Muscle layer of colon (tissue), 2 donors: ENCODE data around the gene HSD17B7.

ENCODE experiments used
- H3K27ac ChIP-seq: one replicate; pipeline ENCODE4 v1.7.0; 2013; ENCODE audit warnings: low read depth, mild to moderate bottlenecking, low read length, moderate library complexity
- H3K27me3 ChIP-seq, 2 donors: one replicate each; pipeline ENCODE4 v1.7.0; 2013; ENCODE audit warnings: low read length in 2 of 2, mild to moderate bottlenecking in 2 of 2; ENCODE audit not compliant: insufficient read depth in 2 of 2, control insufficient read depth in 1 of 2
- H3K36me3 ChIP-seq: one replicate; pipeline ENCODE4 v1.7.0; 2013; ENCODE audit warnings: mild to moderate bottlenecking, low read length; ENCODE audit not compliant: insufficient read depth
- H3K4me1 ChIP-seq: one replicate; pipeline ENCODE4 v1.7.0; 2013; ENCODE audit warnings: mild to moderate bottlenecking, low read length; ENCODE audit not compliant: insufficient read depth
- H3K4me3 ChIP-seq, 2 donors: one replicate each; pipeline ENCODE4 v1.7.0; 2013; ENCODE audit warnings: low read length in 2 of 2, low read depth in 1 of 2, mild to moderate bottlenecking in 1 of 2, moderate library complexity in 1 of 2
- H3K9ac ChIP-seq: one replicate; pipeline ENCODE4 v1.7.0; 2013; ENCODE audit warnings: low read length
- H3K9me3 ChIP-seq: one replicate; pipeline ENCODE4 v1.7.0; 2013; ENCODE audit warnings: mild to moderate bottlenecking, low read length
- donor health status: abdominal sarcoma.
- donor health status: Adenocarcinoma of cecum.

The HSD17B7 gene

GRCh38 chr1:162846256-162847212 lies 56.0 kb downstream of the HSD17B7 start:
- no peaks in the 10 kb centered on the region for H3K9me3 ChIP-seq
- H3K9ac ChIP-seq = no peak overlapping the region
- H3K4me3 ChIP-seq = no peak overlapping the region
- no peaks in the 10 kb centered on the region for H3K4me1 ChIP-seq
- no peaks in the 10 kb centered on the region for H3K27me3 ChIP-seq
- H3K36me3 ChIP-seq = no peaks in the 10 kb centered on the region
- H3K27ac ChIP-seq = no peak overlapping the region

GRCh38 chr1:162847839-162848453 lies 57.4 kb downstream of the HSD17B7 start:
- H3K4me1 ChIP-seq = no peaks in the 10 kb centered on the region
- no peaks in the 10 kb centered on the region for H3K36me3 ChIP-seq
- H3K9me3 ChIP-seq = no peaks in the 10 kb centered on the region
- H3K27me3 ChIP-seq = no peaks in the 10 kb centered on the region
- no peak overlapping the region for H3K27ac ChIP-seq
- H3K4me3 ChIP-seq = no peak overlapping the region
- no peak overlapping the region for H3K9ac ChIP-seq

GRCh38 chr1:162849711-162850110 lies 59.2 kb downstream of the HSD17B7 start:
- Histone ChIP-seq H3K9ac (no peak overlapping the region), H3K4me3 (no peak overlapping the region), H3K27me3 (no peaks in the 10 kb centered on the region), H3K4me1 (no peaks in the 10 kb centered on the region), H3K27ac (no peak overlapping the region), H3K9me3 (no peaks in the 10 kb centered on the region), H3K36me3 (no peaks in the 10 kb centered on the region)

GRCh38 chr1:162851341-162851740 lies 60.8 kb downstream of the HSD17B7 start:
- H3K9me3 ChIP-seq = no peaks in the 10 kb centered on the region
- H3K36me3 ChIP-seq = no peaks in the 10 kb centered on the region
- H3K27me3 ChIP-seq = no peaks in the 10 kb centered on the region
- H3K27ac ChIP-seq = no peak overlapping the region
- no peaks in the 10 kb centered on the region for H3K4me1 ChIP-seq
- H3K9ac ChIP-seq = no peak overlapping the region
- H3K4me3 ChIP-seq = no peak overlapping the region

DNA sequence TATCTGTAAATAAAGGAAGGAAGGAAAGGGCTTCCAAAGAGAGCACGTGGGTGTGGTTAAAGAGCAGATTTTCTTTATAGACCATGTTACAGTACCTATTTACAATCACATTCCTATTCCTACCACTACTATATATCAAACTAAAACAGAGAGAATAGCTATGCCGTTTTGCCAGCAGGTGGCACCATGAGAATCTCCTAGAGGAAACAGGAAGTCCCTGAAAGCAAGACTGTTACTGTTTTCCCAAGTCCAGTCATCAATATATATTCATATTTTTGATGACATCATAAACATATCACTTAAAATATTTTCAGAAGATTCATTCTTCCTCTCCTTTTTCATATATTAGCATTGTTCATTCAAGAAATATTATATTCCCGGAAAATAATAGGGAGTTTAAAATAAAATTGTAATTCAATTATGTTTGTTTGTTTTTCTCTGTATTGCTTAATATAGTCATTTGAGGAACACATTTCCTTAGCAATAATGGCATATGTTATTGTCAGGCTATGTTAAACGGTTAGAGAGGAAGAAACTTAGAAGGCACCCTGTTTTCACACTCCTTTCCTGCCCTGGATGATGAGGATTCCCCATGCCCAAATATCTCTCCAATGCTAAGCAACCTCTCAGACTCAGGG lies 63.9 kb downstream of the HSD17B7 start:
- Histone ChIP-seq H3K9ac (no peak overlapping the region), H3K4me1 (no peaks in the 10 kb centered on the region), H3K9me3 (no peaks in the 10 kb centered on the region), H3K36me3 (no peaks in the 10 kb centered on the region), H3K27ac (no peak overlapping the region), H3K4me3 (no peak overlapping the region), H3K27me3 (no peaks in the 10 kb centered on the region)

GRCh38 chr1:162855461-162856150 lies 65.1 kb downstream of the HSD17B7 start:
- Histone ChIP-seq H3K4me1 (no peaks in the 10 kb centered on the region), H3K27ac (no peak overlapping the region), H3K27me3 (no peaks in the 10 kb centered on the region), H3K9me3 (no peaks in the 10 kb centered on the region), H3K9ac (no peak overlapping the region), H3K36me3 (no peaks in the 10 kb centered on the region), H3K4me3 (no peak overlapping the region)

DNA sequence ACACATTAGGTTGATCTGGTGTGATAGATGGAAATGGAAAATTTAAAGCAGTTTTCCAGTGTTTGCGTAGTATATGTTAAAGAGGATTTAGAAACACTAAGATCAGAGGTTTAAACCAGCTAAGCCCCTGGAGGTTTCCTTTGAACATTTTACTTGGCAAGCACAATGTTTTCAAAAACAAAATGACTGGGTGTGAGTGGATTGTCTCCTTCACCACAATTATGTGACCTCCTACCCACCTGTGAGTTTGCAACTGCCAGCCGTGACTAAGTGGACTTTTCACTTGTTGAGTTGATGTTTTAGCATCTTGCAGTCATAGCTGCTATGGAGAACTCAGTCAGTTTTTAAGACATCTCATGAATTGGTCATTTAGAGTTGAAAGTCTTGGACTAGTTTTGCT lies 65.8 kb downstream of the HSD17B7 start:
- Histone ChIP-seq H3K9me3 (no peaks in the 10 kb centered on the region), H3K36me3 (no peaks in the 10 kb centered on the region), H3K9ac (no peak overlapping the region), H3K27me3 (no peaks in the 10 kb centered on the region), H3K4me3 (no peak overlapping the region), H3K4me1 (peaks cover 6% of the 10 kb centered on the region), H3K27ac (no peak overlapping the region)

GRCh38 chr1:162857850-162858249 lies 67.3 kb downstream of the HSD17B7 start:
- no peaks in the 10 kb centered on the region for H3K36me3 ChIP-seq
- H3K9me3 ChIP-seq = no peaks in the 10 kb centered on the region
- no peak overlapping the region for H3K27ac ChIP-seq
- H3K4me3 ChIP-seq = no peak overlapping the region
- no peak overlapping the region for H3K9ac ChIP-seq
- peaks cover 16% of the 10 kb centered on the region for H3K4me1 ChIP-seq
- no peaks in the 10 kb centered on the region for H3K27me3 ChIP-seq

DNA sequence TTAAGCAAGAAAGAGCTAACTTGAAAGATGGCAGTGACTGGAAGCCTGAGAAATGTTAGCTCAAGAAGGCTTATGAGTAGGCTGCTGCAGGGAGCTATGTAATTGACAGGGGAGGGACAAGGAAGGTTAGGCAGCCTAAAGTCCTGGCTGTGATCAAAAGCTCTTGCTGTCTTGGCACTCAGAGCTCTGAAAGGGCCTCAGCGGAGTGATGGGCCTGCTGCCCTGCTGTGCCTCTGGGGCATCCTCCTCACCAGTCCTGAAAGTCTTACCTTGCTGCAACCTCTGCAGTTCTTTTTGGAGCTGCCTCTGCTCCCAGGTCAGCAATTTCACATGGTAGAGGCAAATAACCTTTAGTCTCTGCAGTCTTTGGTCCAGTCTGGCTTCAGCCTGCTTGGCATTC lies 68.7 kb downstream of the HSD17B7 start:
- H3K36me3 ChIP-seq = no peaks in the 10 kb centered on the region
- peaks cover 16% of the 10 kb centered on the region for H3K4me1 ChIP-seq
- H3K9me3 ChIP-seq = no peaks in the 10 kb centered on the region
- no peak overlapping the region for H3K27ac ChIP-seq
- H3K4me3 ChIP-seq = no peak overlapping the region
- H3K27me3 ChIP-seq = no peaks in the 10 kb centered on the region
- H3K9ac ChIP-seq = no peak overlapping the region

GRCh38 chr1:162861101-162861500 lies 70.6 kb downstream of the HSD17B7 start, which contains the start of gene CCDC190:
Gene CCDC190, minus strand, starts transcription at chr1:162861175. Its CDS starts 1,529 bp downstream, at chr1:162859646.
- H3K4me3 ChIP-seq = no peak within 1 kb of the TSS
- no peak within 1 kb of the TSS for H3K9ac ChIP-seq
- no peaks in the 10 kb centered on the region for H3K27me3 ChIP-seq
- H3K9me3 ChIP-seq = no peaks in the 10 kb centered on the region
- no peak within 1 kb of the TSS for H3K27ac ChIP-seq
- no peaks in the 10 kb centered on the region for H3K36me3 ChIP-seq
- H3K4me1 ChIP-seq = peaks cover 16% of the 10 kb centered on the region

GRCh38 chr1:162861625-162862024 lies 71.1 kb downstream of the HSD17B7 start:
- no peak overlapping the region for H3K27ac ChIP-seq

More at GRCh38 chr1:162861625-162862024, 71.1 kb downstream of the HSD17B7 start:
- Histone ChIP-seq H3K9ac (no peak overlapping the region), H3K36me3 (no peaks in the 10 kb centered on the region), H3K27me3 (no peaks in the 10 kb centered on the region), H3K4me3 (no peak overlapping the region), H3K4me1 (peaks cover 16% of the 10 kb centered on the region), H3K9me3 (no peaks in the 10 kb centered on the region)
